ENCODE measurements around the gene PLCL2.
"Not testable (repeated sequence)": the region's sequence is repeated elsewhere in the genome, so short reads cannot be mapped to it uniquely, and the experiment has no call there.

Gene PLCL2

DNA sequence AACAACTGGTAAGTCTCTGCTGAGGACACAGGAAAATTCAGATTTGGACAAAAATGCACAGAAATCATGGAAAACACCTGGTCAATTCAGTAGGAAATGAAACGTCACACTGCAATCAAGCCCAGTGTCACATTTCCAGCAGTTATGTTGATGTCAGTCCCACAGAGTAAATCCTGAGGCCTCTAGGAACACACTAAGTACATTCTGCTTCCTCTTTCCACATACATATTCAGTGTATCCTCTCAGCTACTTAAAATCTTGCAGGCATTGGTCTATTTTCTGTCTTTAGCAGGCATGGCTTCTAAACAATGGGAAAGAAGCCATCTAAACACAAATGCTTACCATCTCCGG lies 207.8 kb downstream of the PLCL2 start:
- Histone ChIP-seq H3K9ac (ENCODE audit: low read length) (no peak overlapping the region), H3K4me3 (ENCODE audit: low read length) (no peak overlapping the region), H3K27ac (ENCODE audit: low read depth, low read length) (no peak overlapping the region), H3K27me3 (ENCODE audit: control insufficient read depth, insufficient read depth, low read length) (no peaks in the 10 kb centered on the region), H3K36me3 (ENCODE audit: control insufficient read depth, insufficient read depth, low read length) (no peaks in the 10 kb centered on the region), H3K4me1 (ENCODE audit: control insufficient read depth, insufficient read depth, low read length) (no peaks in the 10 kb centered on the region)

GRCh38 chr3:17094551-17094950 lies 209.8 kb downstream of the PLCL2 start:
- Histone ChIP-seq H3K9ac (ENCODE audit: low read length) (no peak overlapping the region), H3K4me3 (ENCODE audit: low read length) (no peak overlapping the region), H3K4me1 (ENCODE audit: control insufficient read depth, insufficient read depth, low read length) (no peaks in the 10 kb centered on the region), H3K27ac (ENCODE audit: low read depth, low read length) (no peak overlapping the region), H3K27me3 (ENCODE audit: control insufficient read depth, insufficient read depth, low read length) (no peaks in the 10 kb centered on the region), H3K36me3 (ENCODE audit: control insufficient read depth, insufficient read depth, low read length) (no peaks in the 10 kb centered on the region)

DNA sequence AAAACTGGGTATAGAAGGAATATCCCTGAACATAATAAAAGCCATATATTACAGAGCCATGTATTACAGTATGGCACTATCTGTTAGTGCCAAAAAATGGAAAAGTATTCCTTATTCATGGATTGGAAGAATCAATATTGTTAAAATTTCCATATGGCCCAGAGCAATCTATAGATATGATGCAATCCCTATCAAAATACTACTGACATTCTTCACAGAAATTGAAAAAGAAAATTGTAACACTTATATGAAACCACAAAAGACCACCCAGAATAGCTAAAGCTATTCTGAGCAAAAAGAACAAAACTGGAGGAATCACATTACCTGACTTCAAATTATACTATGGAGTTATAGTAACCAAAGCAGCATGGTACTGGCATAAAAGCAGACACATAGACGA lies 218.8 kb downstream of the PLCL2 start:
- Histone ChIP-seq H3K4me3 (ENCODE audit: low read length) (no peak overlapping the region), H3K27ac (ENCODE audit: low read depth, low read length) (no peak overlapping the region), H3K4me1 (ENCODE audit: control insufficient read depth, insufficient read depth, low read length) (no peaks in the 10 kb centered on the region), H3K36me3 (ENCODE audit: control insufficient read depth, insufficient read depth, low read length) (no peaks in the 10 kb centered on the region), H3K27me3 (ENCODE audit: control insufficient read depth, insufficient read depth, low read length) (no peaks in the 10 kb centered on the region), H3K9ac (ENCODE audit: low read length) (no peak overlapping the region)

DNA sequence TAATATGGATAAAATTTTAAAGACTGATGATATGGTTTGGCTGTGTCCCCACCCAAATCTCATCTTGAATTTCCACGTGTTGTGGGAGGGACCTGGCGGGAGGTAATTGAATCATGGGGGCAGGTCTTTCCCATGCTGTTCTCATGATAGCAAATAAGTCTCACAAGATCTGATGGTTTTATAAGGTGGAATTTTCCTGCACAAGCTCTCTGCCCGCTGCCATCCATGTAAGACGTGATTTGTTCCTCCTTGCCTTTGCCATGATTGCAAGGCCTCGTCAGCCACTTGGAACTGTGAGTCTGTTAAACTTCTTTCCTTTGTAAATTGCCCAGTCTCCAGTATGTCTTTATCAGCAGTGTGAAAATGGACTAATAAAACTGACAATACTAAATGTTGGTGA lies 222.0 kb downstream of the PLCL2 start:
- H3K4me3 ChIP-seq (ENCODE audit: low read length); H3K9ac ChIP-seq (ENCODE audit: low read length); H3K27ac ChIP-seq (ENCODE audit: low read depth, low read length); H3K27me3 ChIP-seq (ENCODE audit: control insufficient read depth, insufficient read depth, low read length); H3K36me3 ChIP-seq (ENCODE audit: control insufficient read depth, insufficient read depth, low read length); H3K4me1 ChIP-seq (ENCODE audit: control insufficient read depth, insufficient read depth, low read length): not testable (repeated sequence)

- Histone ChIP-seq H3K4me1 (ENCODE audit: control insufficient read depth, insufficient read depth, low read length) (no peaks in the 10 kb centered on the region), H3K4me3 (ENCODE audit: low read length) (no peak overlapping the region), H3K27me3 (ENCODE audit: control insufficient read depth, insufficient read depth, low read length) (no peaks in the 10 kb centered on the region), H3K27ac (ENCODE audit: low read depth, low read length) (no peak overlapping the region), H3K36me3 (ENCODE audit: control insufficient read depth, insufficient read depth, low read length) (no peaks in the 10 kb centered on the region), H3K9ac (ENCODE audit: low read length) (no peak overlapping the region)
Measured at GRCh38 chr3:17110660-17111396, 226.1 kb downstream of the PLCL2 start.

- Histone ChIP-seq H3K27me3 (ENCODE audit: control insufficient read depth, insufficient read depth, low read length) (no peaks in the 10 kb centered on the region), H3K36me3 (ENCODE audit: control insufficient read depth, insufficient read depth, low read length) (no peaks in the 10 kb centered on the region), H3K9ac (ENCODE audit: low read length) (no peak overlapping the region), H3K4me1 (ENCODE audit: control insufficient read depth, insufficient read depth, low read length) (no peaks in the 10 kb centered on the region), H3K27ac (ENCODE audit: low read depth, low read length) (no peak overlapping the region), H3K4me3 (ENCODE audit: low read length) (no peak overlapping the region)
Measured at GRCh38 chr3:17111586-17111985, 226.8 kb downstream of the PLCL2 start.

DNA sequence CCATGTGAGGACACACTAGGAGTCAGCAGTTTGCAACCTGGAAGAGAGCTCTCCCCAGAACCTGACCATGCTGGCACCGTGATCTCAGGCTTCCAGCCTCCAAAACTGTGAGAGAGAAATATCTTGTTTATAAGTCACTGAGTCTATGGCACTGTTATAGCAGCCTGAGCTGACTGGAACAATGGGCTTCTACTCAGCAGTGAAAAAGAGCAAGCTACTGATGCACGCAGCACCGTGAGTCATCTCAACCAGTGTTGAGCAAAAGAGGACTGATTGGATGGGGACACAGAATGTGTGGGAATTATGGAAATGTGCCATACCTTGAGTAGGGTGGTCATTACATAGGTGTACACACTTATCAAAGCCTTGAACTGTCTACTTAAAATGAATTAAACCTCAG lies 230.4 kb downstream of the PLCL2 start:
- H3K9ac ChIP-seq (ENCODE audit: low read length): no peak overlapping the region
- no peak overlapping the region for H3K4me3 ChIP-seq (ENCODE audit: low read length)
- no peaks in the 10 kb centered on the region for H3K4me1 ChIP-seq (ENCODE audit: control insufficient read depth, insufficient read depth, low read length)
- H3K27ac ChIP-seq (ENCODE audit: low read depth, low read length): no peak overlapping the region
- H3K36me3 ChIP-seq (ENCODE audit: control insufficient read depth, insufficient read depth, low read length): no peaks in the 10 kb centered on the region
- H3K27me3 ChIP-seq (ENCODE audit: control insufficient read depth, insufficient read depth, low read length): no peaks in the 10 kb centered on the region

- Histone ChIP-seq H3K36me3 (ENCODE audit: control insufficient read depth, insufficient read depth, low read length) (no peaks in the 10 kb centered on the region), H3K27ac (ENCODE audit: low read depth, low read length) (no peak overlapping the region), H3K27me3 (ENCODE audit: control insufficient read depth, insufficient read depth, low read length) (no peaks in the 10 kb centered on the region), H3K9ac (ENCODE audit: low read length) (no peak overlapping the region), H3K4me1 (ENCODE audit: control insufficient read depth, insufficient read depth, low read length) (no peaks in the 10 kb centered on the region), H3K4me3 (ENCODE audit: low read length) (no peak overlapping the region)
Measured at GRCh38 chr3:17116007-17116600, 231.3 kb downstream of the PLCL2 start.

DNA sequence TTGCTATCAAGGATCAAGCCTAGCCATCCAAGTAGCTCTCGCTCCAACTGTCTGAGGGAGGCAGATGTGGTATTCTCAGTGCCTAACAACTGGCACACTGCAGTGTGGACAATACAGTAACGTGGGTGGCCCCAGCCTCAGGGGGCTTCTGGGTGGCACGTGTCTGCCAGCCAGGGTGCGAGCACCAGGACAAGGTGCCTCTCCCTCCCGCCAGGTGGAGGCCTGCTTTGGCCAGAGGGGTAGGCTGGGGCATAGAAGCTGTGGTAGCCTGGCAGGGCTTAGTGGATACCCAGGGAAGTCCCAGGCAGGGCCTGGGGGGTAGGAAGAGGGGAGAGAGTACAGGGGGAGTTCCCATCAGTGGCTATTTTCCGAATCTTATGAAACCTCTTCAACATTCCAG lies 234.0 kb downstream of the PLCL2 start:
- Histone ChIP-seq H3K27me3 (ENCODE audit: control insufficient read depth, insufficient read depth, low read length) (no peaks in the 10 kb centered on the region), H3K36me3 (ENCODE audit: control insufficient read depth, insufficient read depth, low read length) (no peaks in the 10 kb centered on the region), H3K9ac (ENCODE audit: low read length) (no peak overlapping the region), H3K4me1 (ENCODE audit: control insufficient read depth, insufficient read depth, low read length) (no peaks in the 10 kb centered on the region), H3K4me3 (ENCODE audit: low read length) (no peak overlapping the region), H3K27ac (ENCODE audit: low read depth, low read length) (no peak overlapping the region)

- Histone ChIP-seq H3K27ac (ENCODE audit: low read depth, low read length) (no peak overlapping the region), H3K9ac (ENCODE audit: low read length) (no peak overlapping the region), H3K36me3 (ENCODE audit: control insufficient read depth, insufficient read depth, low read length) (no peaks in the 10 kb centered on the region), H3K27me3 (ENCODE audit: control insufficient read depth, insufficient read depth, low read length) (no peaks in the 10 kb centered on the region), H3K4me1 (ENCODE audit: control insufficient read depth, insufficient read depth, low read length) (no peaks in the 10 kb centered on the region), H3K4me3 (ENCODE audit: low read length) (no peak overlapping the region)
Measured at GRCh38 chr3:17119201-17120072, 234.7 kb downstream of the PLCL2 start.

GRCh38 chr3:17120115-17120514 lies 235.4 kb downstream of the PLCL2 start:
- H3K4me1 ChIP-seq (ENCODE audit: control insufficient read depth, insufficient read depth, low read length): no peaks in the 10 kb centered on the region
- no peak overlapping the region for H3K27ac ChIP-seq (ENCODE audit: low read depth, low read length)
- no peaks in the 10 kb centered on the region for H3K27me3 ChIP-seq (ENCODE audit: control insufficient read depth, insufficient read depth, low read length)
- no peak overlapping the region for H3K9ac ChIP-seq (ENCODE audit: low read length)
- H3K36me3 ChIP-seq (ENCODE audit: control insufficient read depth, insufficient read depth, low read length): no peaks in the 10 kb centered on the region
- no peak overlapping the region for H3K4me3 ChIP-seq (ENCODE audit: low read length)

DNA sequence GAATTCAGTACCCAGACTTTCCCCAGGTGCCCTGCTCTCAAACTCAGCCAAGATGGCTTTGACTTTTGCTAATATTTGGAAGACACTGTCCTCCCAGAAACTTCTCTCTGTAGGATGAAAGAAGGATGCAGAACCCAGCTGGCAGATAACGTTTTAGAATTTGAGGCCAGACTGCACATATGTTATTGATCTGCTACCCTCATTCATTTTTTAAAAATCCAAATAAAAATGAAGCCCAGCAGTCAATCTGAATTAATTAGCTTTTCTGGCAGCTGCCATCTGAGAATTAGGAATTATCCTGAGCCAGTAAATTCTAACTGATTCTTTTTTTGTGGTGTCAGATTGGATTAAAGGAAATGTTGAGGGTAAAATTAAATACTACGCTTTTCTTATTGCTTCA lies 236.6 kb downstream of the PLCL2 start:
- H3K36me3 ChIP-seq (ENCODE audit: control insufficient read depth, insufficient read depth, low read length): no peaks in the 10 kb centered on the region
- no peaks in the 10 kb centered on the region for H3K4me1 ChIP-seq (ENCODE audit: control insufficient read depth, insufficient read depth, low read length)
- H3K27ac ChIP-seq (ENCODE audit: low read depth, low read length): no peak overlapping the region
- no peaks in the 10 kb centered on the region for H3K27me3 ChIP-seq (ENCODE audit: control insufficient read depth, insufficient read depth, low read length)
- no peak overlapping the region for H3K9ac ChIP-seq (ENCODE audit: low read length)
- no peak overlapping the region for H3K4me3 ChIP-seq (ENCODE audit: low read length)
